ENCODE data around the gene CERS6.
A peak's percentile ranks its signal among the peaks of the same experiment; 100 is the strongest.
"Not testable (repeated sequence)": the region's sequence is repeated elsewhere in the genome, so short reads cannot be mapped to it uniquely, and the experiment has no call there.

The CERS6 gene

GRCh38 chr2:168660870-168661862 lies 205.1 kb downstream of the CERS6 start:
- H3K9me3 Mint-ChIP-seq (ENCODE audit: low read depth): no peaks in the 10 kb centered on the region

DNA sequence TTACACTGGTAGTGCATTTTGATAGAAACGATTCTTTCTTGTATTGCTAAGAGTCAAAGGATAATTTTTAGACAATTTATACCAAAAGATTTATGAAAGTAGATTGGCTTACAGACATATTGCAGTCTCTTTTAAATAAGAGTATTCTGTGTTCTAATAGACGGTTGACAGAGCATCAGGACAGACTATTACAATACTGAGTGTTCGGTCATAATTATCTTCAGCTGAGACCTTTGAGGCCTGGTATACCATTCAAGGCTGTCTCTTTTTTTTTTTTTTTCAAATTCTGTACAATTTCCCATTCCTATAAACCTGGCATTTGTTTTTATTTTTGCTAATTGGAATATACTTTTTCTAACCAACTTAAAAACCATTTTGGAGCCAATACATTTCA lies 205.8 kb downstream of the CERS6 start:
- no peak overlapping the region for H3K27ac Mint-ChIP-seq
- peaks cover 21% of the 10 kb centered on the region for H3K4me1 Mint-ChIP-seq (ENCODE audit: low read depth)
- H3K4me3 Mint-ChIP-seq: no peak overlapping the region
- H3K36me3 Mint-ChIP-seq: peaks cover 5% of the 10 kb centered on the region
- H3K9me3 Mint-ChIP-seq (ENCODE audit: low read depth): no peaks in the 10 kb centered on the region
- H3K27me3 Mint-ChIP-seq: no peaks in the 10 kb centered on the region

More at GRCh38 chr2:168660870-168661862, 205.1 kb downstream of the CERS6 start:
- Mint-ChIP-seq H3K36me3 (peaks cover 5% of the 10 kb centered on the region), H3K4me1 (ENCODE audit: low read depth) (peaks cover 14% of the 10 kb centered on the region), H3K27me3 (no peaks in the 10 kb centered on the region), H3K4me3 (no peak overlapping the region), H3K27ac (no peak overlapping the region)

GRCh38 chr2:168662651-168663208 lies 206.7 kb downstream of the CERS6 start:
- no peak overlapping the region for H3K4me3 Mint-ChIP-seq
- peaks cover 29% of the 10 kb centered on the region for H3K4me1 Mint-ChIP-seq (ENCODE audit: low read depth)
- H3K36me3 Mint-ChIP-seq: peaks cover 5% of the 10 kb centered on the region
- H3K27me3 Mint-ChIP-seq: no peaks in the 10 kb centered on the region
- H3K27ac Mint-ChIP-seq: peak overlapping the region; percentile 30
- no peaks in the 10 kb centered on the region for H3K9me3 Mint-ChIP-seq (ENCODE audit: low read depth)

- H3K4me3 Mint-ChIP-seq: no peak overlapping the region
- no peaks in the 10 kb centered on the region for H3K27me3 Mint-ChIP-seq
- peak overlapping the region; percentile 12 for H3K27ac Mint-ChIP-seq
- H3K9me3 Mint-ChIP-seq (ENCODE audit: low read depth): no peaks in the 10 kb centered on the region
- H3K4me1 Mint-ChIP-seq (ENCODE audit: low read depth): peaks cover 31% of the 10 kb centered on the region
- H3K36me3 Mint-ChIP-seq: peaks cover 5% of the 10 kb centered on the region
Measured at GRCh38 chr2:168663993-168664392, 207.9 kb downstream of the CERS6 start.

- not testable (repeated sequence) for H3K27me3 Mint-ChIP-seq; H3K9me3 Mint-ChIP-seq (ENCODE audit: low read depth); H3K36me3 Mint-ChIP-seq; H3K4me3 Mint-ChIP-seq; H3K27ac Mint-ChIP-seq
- peaks cover 37% of the 10 kb centered on the region for H3K4me1 Mint-ChIP-seq (ENCODE audit: low read depth)
Measured at GRCh38 chr2:168664715-168665114, 208.6 kb downstream of the CERS6 start.

DNA sequence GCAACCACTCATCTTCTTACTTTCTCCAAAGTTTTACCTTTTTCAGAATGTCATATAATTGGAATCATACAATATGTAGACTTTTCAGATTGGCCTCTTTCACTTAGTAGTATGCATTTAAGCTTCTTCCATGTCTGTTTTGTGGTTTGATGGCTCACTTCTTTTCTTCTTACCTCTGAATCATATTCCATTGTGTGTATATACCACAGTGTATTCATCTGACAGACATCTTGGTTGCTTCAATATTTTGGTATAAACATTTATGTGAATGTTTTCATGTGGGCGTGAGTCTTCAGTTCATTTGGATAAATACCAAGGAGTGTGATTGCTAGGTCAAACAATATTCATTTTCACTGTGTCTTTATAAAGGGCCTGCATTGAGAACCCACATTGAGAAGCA lies 210.3 kb downstream of the CERS6 start:
- Mint-ChIP-seq H3K27ac (peak overlapping the region; percentile 1), H3K9me3 (ENCODE audit: low read depth) (no peaks in the 10 kb centered on the region), H3K27me3 (no peaks in the 10 kb centered on the region), H3K36me3 (peaks cover 10% of the 10 kb centered on the region), H3K4me1 (ENCODE audit: low read depth) (peaks cover 43% of the 10 kb centered on the region), H3K4me3 (no peak overlapping the region)

DNA sequence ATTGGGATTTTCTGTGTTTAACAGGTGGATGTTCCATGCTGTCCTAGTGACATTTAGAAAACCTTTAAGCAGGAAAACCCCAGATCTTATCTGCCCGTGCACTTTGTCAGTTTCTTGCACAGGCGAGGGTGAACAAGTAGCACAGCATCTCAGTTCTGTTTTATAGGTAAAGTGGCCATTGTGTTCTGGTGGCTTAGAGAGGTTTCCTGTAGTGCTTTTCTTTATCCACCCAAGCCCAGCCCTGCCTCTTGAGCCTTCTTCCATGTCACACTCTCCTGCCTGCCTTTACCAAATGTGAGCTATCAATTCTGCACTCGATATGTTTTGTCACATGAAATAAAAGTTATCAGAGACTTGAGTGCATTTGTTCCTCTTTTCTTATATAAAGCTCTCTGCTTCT lies 211.1 kb downstream of the CERS6 start:
- Mint-ChIP-seq H3K9me3 (ENCODE audit: low read depth) (no peaks in the 10 kb centered on the region), H3K36me3 (peaks cover 11% of the 10 kb centered on the region), H3K27ac (no peak overlapping the region), H3K4me1 (ENCODE audit: low read depth) (peaks cover 44% of the 10 kb centered on the region), H3K27me3 (no peaks in the 10 kb centered on the region), H3K4me3 (no peak overlapping the region)

GRCh38 chr2:168669151-168669550 lies 213.1 kb downstream of the CERS6 start:
- H3K36me3 Mint-ChIP-seq: peaks cover 13% of the 10 kb centered on the region
- H3K27me3 Mint-ChIP-seq: no peaks in the 10 kb centered on the region
- no peak overlapping the region for H3K4me3 Mint-ChIP-seq
- no peaks in the 10 kb centered on the region for H3K9me3 Mint-ChIP-seq (ENCODE audit: low read depth)
- H3K4me1 Mint-ChIP-seq (ENCODE audit: low read depth): peaks cover 42% of the 10 kb centered on the region
- no peak overlapping the region for H3K27ac Mint-ChIP-seq

DNA sequence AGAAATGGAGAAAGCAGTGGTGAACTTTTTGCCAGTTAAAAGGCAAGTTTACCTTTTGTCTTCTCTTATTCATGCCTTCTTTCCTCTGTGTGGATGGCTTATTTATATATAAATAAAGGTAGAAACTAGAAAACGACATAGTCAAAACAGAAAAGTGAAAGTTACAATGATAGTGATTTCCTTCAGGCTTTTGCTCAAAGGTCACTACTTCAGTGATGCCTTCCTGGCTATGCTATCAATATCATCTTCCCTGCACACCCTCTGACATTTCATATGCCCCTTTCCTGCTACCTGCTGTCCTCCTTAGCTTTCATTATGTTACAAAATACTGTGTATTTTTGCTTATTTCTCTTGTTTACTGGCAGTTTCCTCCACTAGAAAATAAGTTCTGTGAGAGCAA lies 214.4 kb downstream of the CERS6 start:
- Mint-ChIP-seq H3K27ac (no peak overlapping the region), H3K4me1 (ENCODE audit: low read depth) (peaks cover 34% of the 10 kb centered on the region), H3K36me3 (peaks cover 8% of the 10 kb centered on the region), H3K27me3 (no peaks in the 10 kb centered on the region), H3K9me3 (ENCODE audit: low read depth) (no peaks in the 10 kb centered on the region), H3K4me3 (no peak overlapping the region)

- Mint-ChIP-seq H3K27ac (no peak overlapping the region), H3K9me3 (ENCODE audit: low read depth) (no peaks in the 10 kb centered on the region), H3K27me3 (no peaks in the 10 kb centered on the region), H3K36me3 (peaks cover 16% of the 10 kb centered on the region), H3K4me3 (no peak overlapping the region), H3K4me1 (ENCODE audit: low read depth) (peaks cover 22% of the 10 kb centered on the region)
Measured at GRCh38 chr2:168671932-168672331, 215.9 kb downstream of the CERS6 start.

- no peaks in the 10 kb centered on the region for H3K9me3 Mint-ChIP-seq (ENCODE audit: low read depth)
- no peaks in the 10 kb centered on the region for H3K27me3 Mint-ChIP-seq
- H3K4me3 Mint-ChIP-seq: no peak overlapping the region
- no peak overlapping the region for H3K27ac Mint-ChIP-seq
- H3K4me1 Mint-ChIP-seq (ENCODE audit: low read depth): peaks cover 14% of the 10 kb centered on the region
- peaks cover 18% of the 10 kb centered on the region for H3K36me3 Mint-ChIP-seq
Measured at GRCh38 chr2:168673265-168674189, 217.5 kb downstream of the CERS6 start.

DNA sequence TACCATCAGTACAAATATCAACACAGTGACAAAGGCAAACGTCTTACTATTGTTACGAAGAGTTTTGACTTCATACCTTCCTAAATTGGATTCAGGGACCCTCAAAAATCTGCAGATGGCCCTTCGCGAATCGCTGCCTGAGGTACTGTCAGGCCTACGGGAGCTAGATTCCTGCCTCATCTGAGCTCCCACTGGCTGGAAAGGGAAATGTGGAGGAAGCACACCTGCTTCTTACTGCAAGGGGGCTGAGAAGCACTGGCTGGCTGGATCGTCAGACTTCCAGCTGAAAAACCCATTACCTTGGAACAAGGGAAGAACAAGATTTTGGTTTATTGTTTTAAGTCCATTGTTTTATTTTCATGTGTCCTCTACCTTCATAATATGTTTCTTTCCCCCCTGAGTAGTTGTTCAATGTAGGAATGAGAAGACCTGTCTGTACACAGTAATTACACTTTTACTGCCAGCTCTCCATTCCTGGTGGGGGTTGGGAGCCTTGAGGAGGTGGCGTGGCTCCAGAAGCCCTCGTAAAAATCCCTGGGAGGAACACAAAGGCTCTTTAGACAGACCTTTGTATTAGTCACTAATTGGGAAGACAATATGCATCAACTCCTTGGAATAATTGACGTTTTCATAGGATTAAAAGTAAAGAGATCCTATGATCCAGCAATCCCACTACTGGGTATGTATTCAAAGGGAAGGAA lies 222.2 kb downstream of the CERS6 start:
- Mint-ChIP-seq H3K9me3 (ENCODE audit: low read depth) (no peaks in the 10 kb centered on the region), H3K27ac (no peak overlapping the region)

DNA sequence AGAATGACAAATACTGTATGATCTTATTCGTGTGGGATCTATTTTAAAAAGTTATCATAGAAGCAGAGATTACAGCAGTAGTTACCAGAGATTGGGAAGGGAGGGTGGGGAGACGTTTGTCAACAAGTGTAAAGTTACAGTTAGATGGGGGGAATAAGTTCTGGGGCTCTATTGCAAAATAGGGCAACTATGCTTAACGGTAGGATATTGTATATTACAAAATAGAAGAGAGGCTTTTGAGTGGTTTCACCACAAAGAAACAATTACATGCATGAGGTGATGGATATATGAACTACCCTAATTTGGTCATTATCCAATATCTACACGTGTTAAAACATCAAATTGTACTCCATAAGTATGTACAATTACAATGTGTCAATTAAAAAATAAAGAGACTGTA lies 223.0 kb downstream of the CERS6 start:
- H3K36me3 Mint-ChIP-seq: peaks cover 15% of the 10 kb centered on the region
- H3K9me3 Mint-ChIP-seq (ENCODE audit: low read depth): no peaks in the 10 kb centered on the region
- no peaks in the 10 kb centered on the region for H3K27me3 Mint-ChIP-seq
- no peaks in the 10 kb centered on the region for H3K4me1 Mint-ChIP-seq (ENCODE audit: low read depth)
- H3K27ac Mint-ChIP-seq: no peak overlapping the region
- no peak overlapping the region for H3K4me3 Mint-ChIP-seq

More for the DNA sequence above, 222.2 kb downstream of the CERS6 start:
- no peak overlapping the region for H3K4me3 Mint-ChIP-seq
- H3K36me3 Mint-ChIP-seq: peaks cover 13% of the 10 kb centered on the region
- no peaks in the 10 kb centered on the region for H3K4me1 Mint-ChIP-seq (ENCODE audit: low read depth)
- H3K27me3 Mint-ChIP-seq: no peaks in the 10 kb centered on the region

GRCh38 chr2:168679741-168680310 lies 223.8 kb downstream of the CERS6 start:
- H3K27ac Mint-ChIP-seq: no peak overlapping the region
- no peak overlapping the region for H3K4me3 Mint-ChIP-seq
- H3K4me1 Mint-ChIP-seq (ENCODE audit: low read depth): no peaks in the 10 kb centered on the region
- no peaks in the 10 kb centered on the region for H3K9me3 Mint-ChIP-seq (ENCODE audit: low read depth)
- H3K27me3 Mint-ChIP-seq: no peaks in the 10 kb centered on the region
- peaks cover 15% of the 10 kb centered on the region for H3K36me3 Mint-ChIP-seq

All from activated naive CD8-positive, alpha-beta T cell (primary cell).